Progenitor cell of endocrine pancreas (in vitro differentiated cells): ENCODE measurements around the gene ANAPC10. TPM values are rescaled to one million over a fixed set of nuclear protein-coding genes. Genes with fewer than 3 reads are reported as not detected.

Experiments
- DNase-seq: peaks from one replicate; pipeline ENCODE4 v3.0.0; 2021; ENCODE audit warnings: low spot score; ENCODE audit not compliant: unreplicated experiment
- H3K27ac Mint-ChIP-seq: 2 replicates; pipeline ENCODE4 v1.8.0; 2021; ENCODE audit warnings: mild to moderate bottlenecking, moderate library complexity, mixed read lengths
- H3K27me3 Mint-ChIP-seq: 2 replicates; pipeline ENCODE4 v1.8.0; 2021; ENCODE audit warnings: mixed read lengths
- H3K36me3 Mint-ChIP-seq: 2 replicates; pipeline ENCODE4 v1.8.0; 2022; ENCODE audit warnings: mixed read lengths; ENCODE audit not compliant: insufficient read depth
- H3K4me1 Mint-ChIP-seq: 2 replicates; pipeline ENCODE4 v1.8.0; 2021; ENCODE audit warnings: low read depth, mixed read lengths
- H3K4me3 Mint-ChIP-seq: 2 replicates; pipeline ENCODE4 v1.8.0; 2021; ENCODE audit warnings: low read depth, mild to moderate bottlenecking, moderate library complexity, mixed read lengths
- H3K9me3 Mint-ChIP-seq: 2 replicates; pipeline ENCODE4 v1.8.0; 2021; ENCODE audit warnings: low read depth, mixed read lengths
- CTCF ChIP-seq: fragments of 200-600 bp; sonication (generic); IDR thresholded peaks from one replicate; pipeline ENCODE4 v1.5.0; 2021; ENCODE audit warnings: antibody characterized with exemption, mild to moderate bottlenecking; ENCODE audit not compliant: unreplicated experiment
- total RNA-seq: library from RNA; stranded (reverse); gene quantifications from 2 replicates; pipeline ENCODE4 v1.2.1, GENCODE V29; 2021

ANAPC10 gene
- total RNA-seq, 1 donor from 2014 or later = 22.5 TPM

- H3K9me3 Mint-ChIP-seq = peaks cover 9% of the 10 kb centered on the region
- peaks cover 9% of the 10 kb centered on the region for H3K4me1 Mint-ChIP-seq
- TF ChIP-seq CTCF = no peak
- no peaks in the 10 kb centered on the region for H3K27me3 Mint-ChIP-seq
- no peak overlapping the region for H3K27ac Mint-ChIP-seq
- no peak for DNase-seq
- no peak overlapping the region for H3K4me3 Mint-ChIP-seq
- H3K36me3 Mint-ChIP-seq = peaks cover 33% of the 10 kb centered on the region
Measured at GRCh38 chr4:145093638-145094037, 4.4 kb downstream of the ANAPC10 start.

GRCh38 chr4:145090380-145090779 lies 7.6 kb downstream of the ANAPC10 start:
- Mint-ChIP-seq H3K36me3 (peaks cover 37% of the 10 kb centered on the region), H3K4me3 (no peak overlapping the region), H3K27ac (no peak overlapping the region), H3K9me3 (peaks cover 8% of the 10 kb centered on the region), H3K27me3 (no peaks in the 10 kb centered on the region), H3K4me1 (no peaks in the 10 kb centered on the region)
- no peak for TF ChIP-seq CTCF
- no peak for DNase-seq

- TF ChIP-seq CTCF = no peak
Measured at GRCh38 chr4:145083891-145084605, 13.9 kb downstream of the ANAPC10 start.

GRCh38 chr4:145081756-145082155 lies 16.2 kb downstream of the ANAPC10 start:
- peaks cover 34% of the 10 kb centered on the region for H3K36me3 Mint-ChIP-seq
- no peak overlapping the region for H3K4me3 Mint-ChIP-seq
- DNase-seq = no peak
- H3K27me3 Mint-ChIP-seq = no peaks in the 10 kb centered on the region
- no peak for TF ChIP-seq CTCF
- peaks cover 19% of the 10 kb centered on the region for H3K9me3 Mint-ChIP-seq
- H3K27ac Mint-ChIP-seq = no peak overlapping the region
- H3K4me1 Mint-ChIP-seq = no peaks in the 10 kb centered on the region

More at GRCh38 chr4:145083891-145084605, 13.9 kb downstream of the ANAPC10 start:
- no peak for DNase-seq
- no peaks in the 10 kb centered on the region for H3K4me1 Mint-ChIP-seq
- no peaks in the 10 kb centered on the region for H3K27me3 Mint-ChIP-seq
- H3K36me3 Mint-ChIP-seq = peaks cover 22% of the 10 kb centered on the region
- no peak overlapping the region for H3K4me3 Mint-ChIP-seq
- H3K27ac Mint-ChIP-seq = no peak overlapping the region
- H3K9me3 Mint-ChIP-seq = peaks cover under 1% of the 10 kb centered on the region

- Mint-ChIP-seq H3K4me1 (no peaks in the 10 kb centered on the region), H3K4me3 (no peak overlapping the region), H3K27me3 (no peaks in the 10 kb centered on the region), H3K9me3 (peaks cover 23% of the 10 kb centered on the region), H3K27ac (no peak overlapping the region), H3K36me3 (peaks cover 37% of the 10 kb centered on the region)
- no peak for TF ChIP-seq CTCF
- DNase-seq = no peak
Measured at GRCh38 chr4:145076469-145076855, 21.5 kb downstream of the ANAPC10 start.
